Mucosa of descending colon (tissue), 3 donors: ENCODE data around the gene ZNF532. TPM values are rescaled to one million over a fixed set of nuclear protein-coding genes. Genes with fewer than 3 reads are reported as not detected.

Source experiments
- ATAC-seq: fragments of 200-7000 bp; cut with Tn5 transposase; one replicate; pipeline ENCODE4 v1.9.1; 2020; ENCODE audit warnings: mild to moderate bottlenecking, moderate library complexity
- DNase-seq, 3 donors: peaks; one replicate each; pipeline ENCODE4 v3.0.0-alpha.2; 2020
- H3K36me3 ChIP-seq: fragments of 200-600 bp; one replicate; pipeline ENCODE4 v1.8.0; 2021; ENCODE audit warnings: low read depth, mild to moderate bottlenecking
- H3K4me1 ChIP-seq: fragments of 200-600 bp; one replicate; pipeline ENCODE4 v1.8.0; 2021; ENCODE audit warnings: low read depth, mild to moderate bottlenecking
- H3K4me3 ChIP-seq: fragments of 200-600 bp; one replicate; pipeline ENCODE4 v1.8.0; 2021; ENCODE audit warnings: mild to moderate bottlenecking
- H3K9me3 ChIP-seq: fragments of 200-600 bp; one replicate; pipeline ENCODE4 v1.8.0; 2021; ENCODE audit warnings: mild to moderate bottlenecking
- CTCF ChIP-seq: fragments of 200-600 bp; IDR thresholded peaks from one replicate; pipeline ENCODE4 v1.8.0; 2022; ENCODE audit warnings: antibody characterized with exemption, mild to moderate bottlenecking
- intact Hi-C, 2 donors: fragments of 100-400 bp; cut with DNase I in 1 of 2; cut with micrococcal nuclease in 1 of 2; formaldehyde crosslinking; loops; one replicate each; pipeline versions ENCODE4 v1.11.0 to v1.11.1; 2022; cut with DNase I, micrococcal nuclease
- total RNA-seq, 3 donors: library from RNA; stranded (reverse); fragmentation: NEBNext Ultra II Directional in 2 of 3; extraction: Animal tissue kit (Norgen Biotek cat#: 25700) in 2 of 3; gene quantifications; one replicate each; pipeline versions ENCODE4 v1.2.1 to v1.2.4, GENCODE V29; 2021 to 2023
- donor health status: DM: no; HTN: no; CAD: no; lungs with moderate emphysema.
- donor health status: DM: no; HTN: no; CAD: no.
- donor health status: DM: no; HTN: yes; CAD: no.

The ZNF532 gene
- total RNA-seq, 3 donors from 2014 or later: 11.2 to 104 (median 16.3) TPM

DNA sequence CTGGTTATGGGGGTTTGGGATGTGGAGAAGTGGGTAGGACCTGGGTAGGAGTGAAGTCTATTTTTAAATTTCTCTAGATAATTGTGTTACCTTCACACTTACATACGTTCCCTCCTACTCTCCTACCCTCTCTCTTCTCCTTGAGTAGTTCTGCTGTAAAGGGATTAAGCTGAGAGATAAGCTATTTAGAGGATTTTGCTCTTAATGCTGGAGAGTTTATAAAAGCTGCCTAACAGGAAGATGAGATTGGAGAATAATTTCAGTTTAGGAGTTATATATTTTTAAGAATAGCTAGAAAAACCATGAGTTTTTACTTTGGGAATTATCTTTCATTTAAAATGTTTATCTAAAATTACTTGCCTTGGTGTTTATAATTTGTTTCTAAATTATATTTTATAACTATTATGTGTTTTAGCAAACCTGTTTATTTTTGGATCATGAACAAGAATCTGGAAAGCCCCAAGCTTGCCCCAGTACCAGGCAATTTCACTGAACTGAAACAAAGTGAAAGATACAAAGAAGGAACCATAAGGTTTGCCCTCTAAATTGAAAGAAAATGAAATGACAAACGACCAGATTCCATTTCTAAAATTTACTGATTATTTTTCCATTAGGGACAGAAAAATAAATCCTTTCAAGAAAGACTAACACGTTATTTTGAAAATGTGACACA, 101.5 kb downstream of the ZNF532 start:
- no peak overlapping the region for H3K4me3 ChIP-seq
- peaks cover 10% of the 10 kb centered on the region for H3K4me1 ChIP-seq
- ATAC-seq: no peak
- intact Hi-C loops: no loop called here
- H3K9me3 ChIP-seq: no peaks in the 10 kb centered on the region
- DNase-seq: no peak
- no peaks in the 10 kb centered on the region for H3K36me3 ChIP-seq
- no peak for TF ChIP-seq CTCF

GRCh38 chr18:58966704-58967103, 102.0 kb downstream of the ZNF532 start:
- Histone ChIP-seq H3K4me1 (peaks cover 10% of the 10 kb centered on the region), H3K36me3 (no peaks in the 10 kb centered on the region), H3K9me3 (no peaks in the 10 kb centered on the region), H3K4me3 (no peak overlapping the region)
- intact Hi-C loops: no loop called here
- DNase-seq (no peak), ATAC-seq (no peak)
- no peak for TF ChIP-seq CTCF

DNA sequence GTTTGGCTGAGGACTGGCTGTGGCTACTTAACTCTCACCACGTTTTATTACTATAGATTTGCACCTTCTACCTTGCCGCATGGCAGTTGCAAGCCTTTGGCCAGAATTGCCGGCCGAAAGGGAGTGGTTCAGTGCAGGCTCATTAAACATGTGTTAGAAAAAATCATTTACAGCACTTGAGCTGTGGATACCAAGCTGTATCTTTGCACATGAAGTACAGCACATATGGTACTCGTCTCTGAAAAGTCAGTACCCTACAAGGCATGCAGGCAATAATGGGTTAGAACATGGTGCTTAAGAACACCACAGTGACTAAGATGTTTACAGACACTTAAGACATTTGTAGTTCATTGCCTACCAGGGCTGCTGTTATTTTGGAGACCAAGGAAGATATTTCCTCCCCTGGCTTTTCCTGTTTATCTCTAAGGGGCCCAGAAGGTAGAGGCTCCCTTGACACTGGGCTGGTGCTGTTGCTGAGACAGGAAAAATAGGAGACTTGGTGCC, 103.1 kb downstream of the ZNF532 start:
- TF ChIP-seq CTCF: no peak
- DNase-seq: peak in 2 of 3 donors; percentile 54 to 55

DNA sequence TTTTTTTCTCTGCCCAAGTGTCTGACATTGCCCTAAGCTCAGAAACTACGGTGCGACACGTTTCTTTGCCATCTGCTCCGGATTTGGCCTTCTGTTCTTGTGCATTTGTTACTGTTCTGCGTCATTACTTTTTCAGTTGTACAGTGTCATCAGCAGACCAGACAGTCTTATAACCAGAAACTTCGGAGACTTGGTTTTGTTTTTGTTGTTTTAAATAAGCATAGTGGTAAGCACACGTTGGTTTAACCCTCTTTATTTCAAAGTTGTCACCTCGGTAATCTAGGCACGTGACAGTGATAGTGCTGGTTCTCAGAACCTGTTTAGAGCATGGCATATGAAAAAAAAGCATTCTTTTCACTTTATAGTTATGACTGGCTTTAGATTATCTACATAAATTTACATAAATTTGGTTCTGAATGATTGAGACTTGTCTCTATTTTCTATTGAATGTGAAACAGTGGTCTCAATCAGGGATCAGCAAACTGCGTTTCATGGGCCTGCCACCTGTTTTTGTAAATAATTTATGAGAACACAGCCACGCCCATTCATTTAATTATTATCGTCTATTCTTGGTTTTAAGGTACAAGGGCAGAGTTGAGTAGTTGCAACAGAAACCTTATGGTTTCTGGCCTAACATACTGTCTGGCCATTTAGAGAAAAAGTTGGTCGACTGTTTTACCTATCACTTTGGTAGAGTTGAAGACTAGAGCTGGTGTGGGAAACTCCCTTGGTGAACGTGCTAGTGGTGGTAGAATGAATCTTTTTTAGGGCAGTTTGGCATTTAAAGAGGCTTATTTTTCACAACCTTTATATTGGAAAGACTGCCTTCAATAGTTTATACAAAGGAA, 106.5 kb downstream of the ZNF532 start:
- no peak for ATAC-seq
- Histone ChIP-seq H3K4me3 (no peak overlapping the region), H3K36me3 (no peaks in the 10 kb centered on the region), H3K4me1 (peaks cover 7% of the 10 kb centered on the region), H3K9me3 (no peaks in the 10 kb centered on the region)
- DNase-seq: no peak
- TF ChIP-seq CTCF: no peak
- intact Hi-C loops: no loop called here

More for the DNA sequence above, 103.1 kb downstream of the ZNF532 start:
- Histone ChIP-seq H3K9me3 (no peaks in the 10 kb centered on the region), H3K4me3 (no peak overlapping the region), H3K4me1 (peaks cover 10% of the 10 kb centered on the region), H3K36me3 (no peaks in the 10 kb centered on the region)
- intact Hi-C loops: no loop called here
- ATAC-seq: peak; percentile 81

DNA sequence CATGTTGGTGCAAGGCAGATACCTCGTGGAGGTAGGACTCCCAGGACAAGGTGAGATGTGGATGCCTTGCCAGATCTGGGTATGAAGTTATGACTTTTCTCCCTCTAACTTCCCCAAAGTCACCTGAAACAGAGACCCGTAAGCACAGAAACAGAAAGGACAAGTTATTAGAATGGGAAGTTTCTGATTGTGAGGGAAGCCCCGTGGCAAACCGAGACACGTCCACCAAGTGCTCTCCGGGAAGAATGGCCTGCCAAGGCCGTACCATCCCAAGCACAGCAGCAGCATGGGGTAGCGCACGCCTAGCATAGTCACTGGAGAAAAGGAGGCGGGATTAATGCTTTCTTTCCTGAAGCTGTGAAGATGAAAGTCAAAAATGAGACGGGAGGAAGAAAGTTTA, 110.6 kb downstream of the ZNF532 start:
- TF ChIP-seq CTCF: no peak
- H3K36me3 ChIP-seq: no peaks in the 10 kb centered on the region
- no peaks in the 10 kb centered on the region for H3K4me1 ChIP-seq
- no peaks in the 10 kb centered on the region for H3K9me3 ChIP-seq
- ATAC-seq: no peak
- intact Hi-C loops: no loop called here
- H3K4me3 ChIP-seq: no peak overlapping the region
- DNase-seq: no peak
